Activated effector memory CD4-positive, alpha-beta T cell treated with anti-CD3 and anti-CD28 coated beads, Interleukin-2, amount 50 U/mL, for 16 hours (primary cell): Measurements from ENCODE around the gene SDC3.

Source experiments
- DNase-seq: peaks from one replicate; pipeline ENCODE4 v3.0.0-alpha.2; 2020

Gene SDC3

DNA sequence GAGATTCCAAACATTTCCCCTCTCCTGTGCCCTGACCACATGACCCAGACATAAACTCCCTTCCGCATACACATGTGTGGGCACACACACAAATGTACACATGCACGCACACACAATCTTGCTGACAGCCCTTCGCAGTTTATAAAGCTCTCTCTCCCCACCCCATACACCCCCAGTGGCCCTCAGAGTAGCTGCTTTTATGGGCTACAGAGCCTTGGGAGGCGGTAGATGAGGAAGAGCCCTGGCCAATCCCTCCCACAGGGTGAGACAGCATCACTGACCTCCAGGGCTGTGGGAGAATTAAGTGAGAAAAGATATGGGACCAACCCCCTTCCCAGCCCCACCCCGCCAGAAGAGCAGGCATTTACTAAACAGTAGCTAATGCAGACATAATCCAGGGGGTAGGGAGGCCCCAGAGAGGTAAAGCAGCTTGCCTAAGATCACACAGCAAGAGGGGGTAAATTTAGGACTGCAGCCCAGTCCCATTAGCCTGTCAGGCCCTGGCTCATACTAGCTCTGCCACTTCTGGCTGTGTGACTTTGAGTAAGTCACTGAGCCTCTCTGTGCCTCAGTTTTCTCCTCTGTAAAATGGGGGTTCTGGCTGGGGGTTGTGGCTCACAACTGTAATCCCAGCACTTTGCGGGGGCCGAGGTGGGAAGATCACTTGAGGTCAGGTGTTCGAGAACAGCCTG, 5.1 kb downstream of the SDC3 start:
- no peak for DNase-seq

DNA sequence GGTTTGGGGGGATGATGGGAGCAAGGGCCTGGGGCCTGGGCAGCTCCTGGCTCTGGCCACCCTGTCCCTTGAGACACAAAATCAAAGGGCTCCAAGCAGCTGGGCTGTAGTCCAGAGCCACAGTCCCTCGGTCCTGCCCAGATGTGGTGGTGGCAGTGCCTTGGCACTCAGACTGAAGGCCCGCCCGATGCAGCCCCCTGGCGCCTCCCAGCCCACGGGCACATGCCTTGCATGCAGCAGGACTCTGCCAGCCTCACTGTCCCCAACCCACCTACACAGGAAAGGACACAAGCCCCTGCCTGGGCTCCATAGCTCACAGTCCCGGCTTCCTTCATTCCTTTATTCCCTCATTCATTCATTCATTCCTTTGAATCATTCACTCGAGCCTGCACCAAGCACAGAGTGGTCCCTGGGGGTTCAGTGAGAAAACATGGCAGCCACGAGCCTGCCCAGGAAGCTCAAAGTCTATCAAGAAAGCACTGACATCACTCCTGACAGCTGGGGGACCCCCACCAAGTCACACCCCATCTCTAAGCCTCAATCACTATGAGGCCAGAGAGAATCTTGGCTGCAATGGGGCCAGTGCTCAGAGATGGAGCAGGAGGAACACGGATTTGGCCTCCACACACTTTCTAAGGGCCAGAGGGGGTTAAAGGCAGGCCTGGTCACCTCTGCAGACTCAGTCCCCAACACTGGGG, 5.8 kb downstream of the SDC3 start:
- no peak for DNase-seq

DNA sequence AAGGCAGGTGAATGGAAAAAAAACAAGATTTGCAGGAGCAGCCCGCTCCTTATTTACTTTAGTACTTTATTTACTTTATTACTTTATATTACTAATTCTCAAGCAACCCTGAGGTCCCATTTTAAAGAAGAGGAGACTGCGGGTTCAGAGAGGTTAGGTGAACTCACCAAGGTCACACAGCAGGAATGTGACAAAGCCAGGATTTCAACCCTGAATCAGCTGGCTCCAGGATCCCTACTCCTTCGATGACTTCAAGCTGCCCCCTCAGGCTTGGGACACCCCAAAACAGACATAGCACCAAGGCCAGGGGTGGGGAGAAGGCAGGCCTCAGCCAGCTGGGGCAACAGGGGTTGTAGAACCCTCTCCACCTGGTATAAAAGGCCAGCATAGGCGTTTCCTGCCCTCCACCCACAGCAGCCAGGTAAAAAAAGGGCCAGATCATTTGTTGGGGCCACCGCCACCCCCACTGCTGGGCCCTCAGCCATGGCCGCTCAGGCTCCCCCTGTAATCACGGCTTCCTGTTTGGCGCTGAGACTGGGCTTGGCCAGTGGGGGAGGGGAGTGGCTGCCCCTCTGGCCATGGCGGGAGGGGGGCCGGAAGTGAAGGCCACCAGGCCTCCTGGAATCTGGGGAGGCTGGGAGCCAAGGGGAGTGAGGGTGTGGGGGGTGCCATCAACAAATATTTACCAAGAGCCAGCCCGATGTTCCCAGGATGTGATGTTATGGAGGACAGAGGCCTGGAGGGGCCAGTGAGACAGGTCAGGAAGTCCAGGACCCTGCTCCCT, 6.6 kb downstream of the SDC3 start:
- DNase-seq = no peak

DNA sequence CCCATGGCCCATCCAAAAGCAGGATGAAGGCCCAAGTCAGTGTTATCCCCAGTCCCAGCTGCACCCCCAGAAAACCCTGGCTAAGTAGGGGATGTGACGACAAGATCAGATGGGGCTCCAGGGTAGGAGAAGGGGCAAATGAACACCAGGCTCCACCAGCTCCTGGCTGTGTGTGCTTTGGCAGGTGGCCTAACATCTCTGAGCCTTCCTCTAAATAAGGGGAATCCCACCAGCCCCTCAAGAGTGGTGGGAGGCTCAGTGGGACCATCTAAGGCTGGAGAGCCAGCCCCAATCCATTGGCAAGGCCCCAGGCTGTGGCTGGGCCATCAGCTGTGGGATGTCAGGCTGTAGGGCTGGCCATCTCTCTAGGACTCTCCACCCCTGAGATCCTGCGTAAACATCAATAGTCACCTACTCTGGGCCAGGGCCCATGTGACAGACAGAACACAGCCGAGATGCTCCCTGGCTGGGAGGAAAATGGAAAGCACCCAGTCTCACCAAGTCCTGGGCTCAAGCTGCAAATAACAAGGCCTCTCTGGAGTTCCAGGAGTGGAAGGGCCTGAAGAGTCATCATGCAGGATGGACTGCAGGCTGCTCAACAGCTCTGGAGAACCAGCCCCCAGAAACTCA, 7.5 kb downstream of the SDC3 start:
- DNase-seq = no peak

DNA sequence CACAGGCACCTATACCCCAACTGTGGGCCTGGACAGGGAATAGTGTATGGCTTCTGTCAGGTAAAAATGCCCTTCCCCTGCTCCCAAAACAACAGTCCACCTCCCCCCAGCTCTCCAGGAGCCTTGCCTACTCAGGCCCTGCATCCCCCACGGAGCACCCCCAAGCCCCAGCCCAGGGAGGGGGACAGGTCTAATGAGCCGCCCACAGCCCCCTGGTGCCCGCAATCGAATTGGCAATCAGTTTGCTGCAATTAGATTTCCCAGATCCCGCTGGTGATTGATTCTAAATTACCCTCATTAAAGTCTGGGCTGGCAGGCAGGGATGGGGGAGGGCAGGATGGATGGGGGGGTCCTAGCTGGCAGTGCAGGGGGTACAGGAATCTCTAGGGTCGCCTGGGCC, 8.1 kb downstream of the SDC3 start:
- DNase-seq = no peak

DNA sequence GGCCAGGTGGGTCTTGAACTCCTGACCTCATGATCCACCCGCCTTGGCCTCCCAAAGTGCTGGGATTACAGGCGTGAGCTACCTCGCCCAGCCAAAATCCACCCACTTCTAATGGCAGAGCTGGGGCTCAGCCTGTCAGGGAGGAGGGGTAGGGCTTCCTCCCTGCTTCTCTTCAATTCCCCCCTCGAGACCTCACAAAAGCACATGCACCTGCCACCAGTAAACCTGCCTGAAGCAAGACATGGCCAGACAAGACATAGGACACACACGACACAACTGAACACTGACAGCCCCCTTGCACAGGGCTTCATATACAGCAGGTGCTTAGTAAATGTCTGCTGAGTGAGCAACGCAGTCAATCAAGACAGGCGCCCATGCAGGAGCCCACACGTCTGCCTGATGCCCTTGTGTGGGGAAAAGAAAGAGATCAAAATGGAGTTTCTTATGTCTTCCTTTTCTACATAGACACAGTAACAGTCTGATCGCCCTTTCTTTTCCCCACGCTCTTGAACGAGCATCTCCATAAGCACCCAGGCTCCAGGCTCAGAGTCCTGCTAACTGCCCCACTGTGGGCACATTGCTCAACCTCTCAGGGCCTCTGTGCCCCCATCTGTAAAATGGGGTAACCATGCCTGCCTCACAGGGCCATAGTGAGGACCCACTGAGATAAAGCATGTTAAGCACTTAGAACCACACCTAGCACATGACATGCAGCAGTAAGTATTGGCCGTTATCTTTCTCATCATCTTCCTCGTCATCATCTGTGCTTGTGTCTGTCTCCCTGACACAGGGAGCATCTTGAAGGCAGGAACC, 8.8 kb downstream of the SDC3 start:
- DNase-seq = no peak

DNA sequence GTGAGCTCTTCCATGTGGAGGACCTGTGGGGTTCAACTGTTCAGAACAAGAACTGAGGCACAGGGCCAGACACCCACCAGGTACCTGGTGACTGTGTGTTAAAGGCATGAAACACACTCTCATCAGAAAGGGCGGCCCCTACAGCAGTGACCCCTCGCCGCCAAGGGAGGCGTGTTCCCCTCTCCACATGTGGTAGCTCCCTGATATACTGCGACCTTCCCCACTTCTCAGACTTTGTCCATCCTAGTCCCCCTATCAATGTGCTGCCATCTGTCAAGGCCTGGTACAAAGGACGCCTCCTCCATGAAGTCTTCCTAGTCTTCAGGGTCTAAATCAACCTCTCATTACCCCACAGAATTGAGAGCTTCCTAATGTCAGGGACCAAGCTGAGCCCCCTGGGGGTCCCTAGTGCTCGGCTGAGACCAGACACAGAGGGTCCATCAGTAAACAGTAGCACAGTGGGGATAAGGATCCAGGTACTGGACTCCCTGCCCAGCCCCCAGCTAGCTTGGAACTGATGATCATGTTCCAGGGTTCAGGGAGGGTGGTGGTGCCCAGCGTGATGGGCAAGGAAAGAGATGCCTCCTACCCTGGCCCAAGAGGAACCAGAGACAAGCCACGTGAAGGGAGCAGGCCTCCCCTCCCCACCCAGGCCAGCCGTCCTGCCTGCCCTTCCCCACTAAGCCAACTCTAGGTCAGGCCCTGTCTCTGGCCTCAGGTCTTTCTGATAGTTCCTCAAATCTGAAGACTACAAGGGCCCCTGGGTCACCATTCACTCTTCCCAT, 10.3 kb downstream of the SDC3 start:
- no peak for DNase-seq

DNA sequence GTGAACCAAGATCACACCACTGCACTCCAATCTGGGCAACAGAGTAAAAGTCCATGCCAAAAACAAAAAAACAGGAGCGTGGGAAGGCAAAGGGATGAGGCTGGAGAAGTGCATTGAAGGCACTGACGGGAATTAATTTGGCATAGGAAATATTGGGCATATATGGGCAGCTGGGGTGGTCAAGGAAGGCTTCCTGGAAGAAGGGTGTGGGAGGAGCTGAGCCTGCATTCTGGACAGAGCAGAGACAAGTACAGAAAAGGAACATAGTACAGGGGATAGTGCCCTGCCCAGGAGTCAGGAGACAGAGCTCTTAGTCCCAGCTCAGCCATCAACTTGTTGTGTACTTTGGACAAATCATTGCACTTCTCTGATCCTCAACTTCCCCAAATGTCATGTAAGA, 11.7 kb downstream of the SDC3 start:
- DNase-seq = no peak

DNA sequence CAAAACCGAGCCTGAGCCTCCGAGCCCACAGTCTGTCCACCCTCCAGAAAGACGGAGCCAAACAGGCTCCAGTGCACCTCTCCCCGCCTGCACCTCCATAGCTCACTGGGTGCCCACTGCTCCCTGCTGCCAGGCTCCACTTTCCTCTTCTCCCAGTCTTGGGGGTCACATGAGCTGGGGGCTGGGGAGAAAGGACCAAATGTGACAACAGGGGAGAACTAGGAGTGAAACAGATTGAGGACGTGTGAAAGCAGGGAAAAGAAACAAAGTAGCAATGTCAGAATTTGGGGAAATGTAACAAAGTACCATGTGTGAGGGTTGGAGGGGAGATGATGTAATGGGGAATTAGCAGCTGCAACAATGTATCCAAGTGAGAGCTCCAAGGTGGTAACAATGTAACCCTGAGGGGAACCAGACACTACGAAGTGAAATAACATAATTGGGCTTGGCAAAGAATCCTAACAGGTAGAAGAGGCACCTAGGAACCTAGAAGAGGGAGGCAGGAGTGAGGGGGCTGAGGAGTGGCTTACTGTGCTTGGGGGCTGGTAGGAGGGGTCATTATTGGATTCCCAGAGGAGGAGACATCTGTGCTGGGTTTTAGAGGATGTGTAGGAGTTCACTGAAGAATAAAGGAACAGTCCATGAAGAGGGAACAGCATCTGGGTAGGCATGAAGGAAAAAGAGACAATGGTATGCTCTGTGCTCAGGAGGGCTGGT, 12.5 kb downstream of the SDC3 start:
- DNase-seq = no peak

DNA sequence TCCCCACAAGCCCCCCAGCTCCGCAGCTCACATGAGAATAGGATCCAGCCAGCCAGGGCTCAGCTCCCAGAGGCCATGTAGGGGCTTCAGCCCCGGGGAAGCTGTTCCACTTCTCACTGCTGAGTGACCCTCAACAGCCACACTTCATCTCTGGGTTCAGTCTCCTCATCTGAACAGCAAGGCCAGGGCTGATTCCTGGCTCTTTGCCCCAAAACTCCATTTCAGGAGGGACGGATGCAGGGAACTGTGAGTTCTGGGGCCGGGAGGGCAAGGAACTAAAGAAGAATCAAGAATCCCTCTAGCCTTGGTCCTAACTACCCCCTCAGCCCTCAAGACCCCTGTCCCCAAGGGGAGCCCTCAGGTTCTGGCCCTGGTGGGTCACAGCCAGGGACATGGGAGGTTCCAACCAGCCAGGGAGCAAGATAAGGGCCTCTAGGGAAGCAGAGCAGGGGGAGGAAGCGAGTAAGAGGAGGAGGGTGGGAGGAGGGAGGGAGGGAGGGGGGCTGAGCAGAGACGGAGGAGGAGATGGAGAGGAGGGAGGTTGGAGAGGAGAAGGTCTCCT, 13.1 kb downstream of the SDC3 start:
- no peak for DNase-seq

DNA sequence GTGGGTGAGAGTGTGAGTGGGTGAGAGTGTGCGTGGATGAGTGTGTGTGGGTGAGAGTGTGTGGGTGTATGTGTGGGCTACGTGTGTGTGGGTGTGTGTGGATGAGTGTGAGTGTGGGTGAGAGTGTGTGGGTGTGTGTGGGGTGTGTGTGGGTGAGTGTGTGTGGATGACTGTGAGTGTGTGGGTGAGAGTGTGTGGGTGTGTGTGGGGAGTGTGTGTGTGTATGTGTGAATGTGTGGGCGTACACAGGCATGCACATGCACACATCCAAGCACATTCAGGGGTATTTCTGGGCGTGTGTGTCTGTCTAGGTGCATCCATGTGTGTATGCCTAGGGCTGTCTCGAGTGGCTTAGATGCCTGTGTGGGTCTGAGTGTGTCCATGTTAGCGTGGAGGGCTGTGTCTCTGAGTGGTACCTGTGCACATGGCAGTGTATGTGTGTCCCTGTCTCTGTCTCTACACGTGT, 14.0 kb downstream of the SDC3 start:
- no peak for DNase-seq

DNA sequence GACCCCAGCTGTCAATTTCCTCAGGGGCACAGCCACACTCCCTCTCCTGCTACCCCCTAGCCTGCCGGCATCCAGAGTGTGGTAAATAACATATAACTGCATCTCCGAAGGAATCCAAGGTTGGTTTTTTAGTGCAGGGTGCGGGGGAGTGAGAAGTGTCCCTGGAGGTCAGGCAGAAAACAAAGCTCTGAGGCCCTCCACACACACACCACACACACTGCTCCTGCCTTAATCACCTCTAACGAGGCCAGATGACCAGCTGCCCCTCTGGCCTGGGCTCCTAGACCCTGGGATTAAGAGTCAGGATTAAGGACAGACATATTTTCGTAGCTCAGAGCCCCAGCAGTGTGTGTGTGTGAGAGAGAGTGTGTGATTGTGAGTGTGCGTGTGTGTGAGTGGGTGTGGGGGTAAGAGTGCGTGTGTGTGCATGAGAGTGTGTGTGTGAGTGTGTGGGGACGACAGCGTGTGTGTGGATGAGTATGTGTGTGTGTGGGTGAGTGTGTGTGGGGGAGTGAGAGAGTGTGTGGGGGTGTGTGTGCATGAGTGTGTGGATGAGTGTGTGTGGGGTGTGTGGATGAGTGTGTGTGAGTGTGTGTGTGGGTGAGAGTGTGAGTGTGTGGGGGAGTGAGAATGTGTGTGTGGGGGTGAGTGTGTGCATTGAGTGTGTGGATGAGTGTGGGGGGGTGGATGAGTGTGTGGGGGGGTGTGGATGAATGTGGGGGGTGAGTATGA, 14.6 kb downstream of the SDC3 start:
- DNase-seq = no peak

DNA sequence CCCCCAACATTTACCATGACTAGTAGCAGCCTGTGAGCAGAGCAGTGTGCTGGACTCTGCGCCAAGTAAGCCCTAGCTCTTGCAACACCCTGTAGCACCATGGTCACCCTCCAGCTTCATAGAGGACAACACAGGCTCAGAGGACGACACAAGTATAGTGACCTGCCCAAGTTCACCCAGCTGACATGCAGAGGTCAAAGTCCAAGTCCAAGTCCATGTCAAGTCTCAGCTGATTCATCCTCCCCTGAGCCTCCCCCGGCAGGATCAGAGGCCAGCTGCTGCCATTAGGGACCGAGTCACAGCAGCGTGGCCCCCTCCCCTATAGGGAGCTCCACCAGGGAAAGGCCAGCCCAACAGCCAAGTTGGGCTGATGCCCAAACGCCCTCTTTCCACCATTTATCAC, 15.9 kb downstream of the SDC3 start:
- DNase-seq = no peak

DNA sequence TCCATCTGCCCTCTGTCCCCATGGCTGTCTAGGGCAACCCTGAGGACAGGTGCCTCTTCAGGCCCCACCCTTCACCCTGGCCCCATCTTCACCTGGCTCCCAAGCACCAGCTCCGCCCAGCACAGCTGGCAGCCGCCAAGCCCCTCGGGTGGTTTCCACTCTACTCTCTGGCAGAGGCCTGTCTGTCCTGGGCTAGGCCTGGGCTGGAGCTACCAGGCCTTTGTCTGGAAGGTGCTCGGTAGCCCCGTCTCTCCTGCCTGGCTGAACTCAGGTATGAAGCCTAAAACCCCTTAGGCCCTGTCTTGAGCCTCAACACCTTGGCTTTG, 17.4 kb downstream of the SDC3 start:
- no peak for DNase-seq

DNA sequence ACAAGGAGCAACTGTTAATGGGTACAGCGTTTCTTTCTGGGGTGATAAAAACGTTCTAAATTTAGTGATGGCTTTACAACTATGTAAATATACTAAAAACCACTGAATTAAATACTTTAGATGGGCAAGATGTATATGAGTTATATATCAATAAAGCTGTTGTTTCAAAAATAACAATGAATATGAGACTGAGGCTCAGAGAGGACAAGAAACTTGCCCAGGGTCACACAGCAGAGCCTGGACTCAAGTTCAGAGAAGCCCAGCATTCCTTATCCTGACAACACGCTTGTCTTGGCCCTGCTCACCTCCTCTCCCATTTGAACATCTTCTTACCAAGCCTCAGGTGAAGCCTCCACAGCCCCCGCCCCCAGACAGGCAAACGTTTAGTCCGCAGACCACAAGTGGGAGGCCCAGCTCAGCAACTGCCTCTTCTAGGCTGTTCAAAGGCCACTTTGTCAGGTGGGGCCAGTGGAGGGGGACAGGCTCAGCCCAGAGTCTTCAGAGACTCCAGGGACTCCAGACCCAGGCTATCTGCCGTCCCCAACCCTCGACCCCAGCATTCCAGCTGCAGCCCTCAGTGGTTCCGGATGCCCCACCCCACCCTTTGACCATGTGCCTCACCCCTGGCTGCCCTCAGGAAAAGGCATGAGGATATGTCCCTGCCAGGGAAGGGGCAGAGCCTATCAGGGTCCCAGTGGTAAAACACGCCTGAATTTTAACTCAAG, 17.9 kb downstream of the SDC3 start:
- no peak for DNase-seq

DNA sequence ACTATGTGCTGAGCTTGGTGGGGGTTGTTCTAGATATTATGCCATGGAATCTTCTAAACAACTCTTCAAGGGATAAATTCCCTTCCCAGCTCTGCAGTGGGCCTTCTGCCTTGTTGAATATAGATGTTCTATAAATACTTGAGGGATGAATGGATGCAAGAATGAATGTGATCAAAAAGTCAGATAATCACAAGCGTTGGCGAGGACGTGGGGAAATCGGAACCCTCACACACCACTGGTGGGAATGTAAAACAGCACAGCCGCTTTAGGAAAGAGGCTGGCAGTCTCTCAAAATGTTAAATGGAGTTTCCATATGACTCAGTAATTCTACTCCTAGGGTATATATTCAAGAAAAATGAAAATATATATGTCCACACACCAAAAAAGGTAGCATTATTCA, 19.0 kb downstream of the SDC3 start:
- DNase-seq = no peak

DNA sequence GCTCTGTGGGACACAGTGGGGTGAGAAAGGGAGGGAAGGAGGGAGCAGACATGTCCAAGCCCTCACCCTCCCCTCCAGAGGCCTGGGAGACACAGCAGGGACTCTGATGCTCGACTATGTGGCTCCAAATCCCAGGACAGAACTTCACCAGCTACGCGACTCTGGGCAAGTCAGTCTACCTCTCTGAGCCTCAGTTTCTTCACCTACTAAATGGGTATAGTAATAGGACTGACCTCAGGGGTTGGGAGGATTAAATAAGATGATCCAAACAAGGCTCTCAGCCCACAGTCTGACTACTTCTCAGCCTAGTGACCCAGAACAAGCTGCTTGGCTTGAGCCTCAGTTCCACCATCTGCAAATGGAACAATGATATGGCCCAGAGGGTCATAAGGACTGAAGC, 19.6 kb downstream of the SDC3 start:
- no peak for DNase-seq

DNA sequence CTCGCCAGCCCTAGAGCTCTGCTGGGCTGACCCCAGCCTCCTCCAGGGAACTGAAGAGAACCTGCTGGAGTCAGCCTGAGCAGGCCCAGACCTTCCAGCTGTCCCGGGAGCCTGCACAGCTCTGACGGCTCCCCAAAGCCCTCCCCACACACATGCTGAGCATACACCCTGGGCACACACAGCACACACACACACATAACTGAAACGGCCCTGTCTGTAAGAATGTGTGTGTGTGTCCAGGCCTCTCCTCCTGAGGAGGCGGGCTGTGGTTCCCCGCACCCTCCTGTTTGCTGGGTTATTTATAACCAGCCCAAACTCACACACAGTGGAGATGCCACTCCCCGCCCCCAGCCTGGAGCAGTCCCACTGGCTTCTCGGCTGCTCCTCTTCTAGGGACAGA, 20.2 kb downstream of the SDC3 start:
- no peak for DNase-seq
